Stimulated activated naive CD8-positive, alpha-beta T cell treated with anti-CD3 and anti-CD28 coated beads, Interleukin-15, Interleukin-2, amounts not matched to agents 100 ng/mL and 50 ng/mL, for 24 hours (primary cell): Measurements from ENCODE around the gene DBN1.
"Not testable (repeated sequence)": the region's sequence is repeated elsewhere in the genome, so short reads cannot be mapped to it uniquely, and the experiment has no call there.

ENCODE experiments used
- H3K27ac Mint-ChIP-seq: one replicate; pipeline ENCODE4 v1.8.0; 2021; ENCODE audit warnings: mild to moderate bottlenecking, mixed read lengths
- H3K27me3 Mint-ChIP-seq: one replicate; pipeline ENCODE4 v1.8.0; 2021; ENCODE audit warnings: mixed read lengths
- H3K36me3 Mint-ChIP-seq: one replicate; pipeline ENCODE4 v1.8.0; 2021; ENCODE audit warnings: low read depth, mixed read lengths
- H3K4me1 Mint-ChIP-seq: one replicate; pipeline ENCODE4 v1.8.0; 2021; ENCODE audit warnings: low read depth, mixed read lengths
- H3K4me3 Mint-ChIP-seq: one replicate; pipeline ENCODE4 v1.8.0; 2021; ENCODE audit warnings: mild to moderate bottlenecking, mixed read lengths
- H3K9me3 Mint-ChIP-seq: one replicate; pipeline ENCODE4 v1.8.0; 2021; ENCODE audit warnings: mixed read lengths

DBN1 gene

DNA sequence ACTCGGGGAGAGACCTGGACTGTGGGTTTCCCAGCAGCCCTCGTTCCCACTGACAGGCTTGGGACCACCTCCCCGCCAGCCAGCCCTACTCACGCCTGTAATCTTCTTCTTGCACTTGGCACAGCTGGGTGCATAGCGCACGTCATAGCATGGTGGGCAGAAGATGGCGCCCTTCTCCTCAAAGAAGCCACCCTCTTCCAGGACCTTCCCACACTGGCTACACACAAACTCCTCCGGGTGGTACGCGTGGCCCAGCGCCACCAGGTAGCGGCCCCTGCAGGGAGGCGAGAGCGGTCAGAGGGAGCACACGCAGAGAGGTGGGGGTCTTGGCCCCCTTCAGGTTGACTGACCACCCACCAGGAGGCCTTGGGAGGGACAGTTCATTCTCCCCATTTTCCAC, 14.5 kb upstream of the DBN1 start:
- Mint-ChIP-seq H3K4me3 (no peak overlapping the region), H3K4me1 (no peaks in the 10 kb centered on the region), H3K9me3 (no peaks in the 10 kb centered on the region), H3K27me3 (no peaks in the 10 kb centered on the region), H3K27ac (no peak overlapping the region), H3K36me3 (peaks cover 23% of the 10 kb centered on the region)

DNA sequence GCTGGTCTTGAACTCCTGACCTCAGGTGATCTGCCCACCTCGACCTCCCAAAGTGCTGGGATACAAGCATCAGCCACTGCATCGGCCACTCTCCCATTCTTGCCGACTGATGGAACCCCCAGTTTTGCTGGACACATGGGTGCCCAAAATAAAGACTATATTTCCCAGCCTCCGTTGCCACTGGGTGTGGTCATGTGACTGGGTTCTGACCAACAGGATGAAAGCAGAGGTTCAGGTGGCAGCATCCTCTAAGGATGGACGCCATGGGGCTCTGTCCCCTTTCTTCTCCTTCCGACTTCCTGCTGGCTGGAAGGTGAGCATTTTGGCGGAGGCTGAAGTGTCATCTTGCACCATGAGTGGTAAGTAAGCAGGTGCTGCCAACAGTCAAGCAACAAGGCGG, 13.7 kb upstream of the DBN1 start:
- Mint-ChIP-seq H3K9me3 (no peaks in the 10 kb centered on the region), H3K4me3 (no peak overlapping the region), H3K27me3 (no peaks in the 10 kb centered on the region), H3K36me3 (peaks cover 18% of the 10 kb centered on the region), H3K4me1 (no peaks in the 10 kb centered on the region), H3K27ac (no peak overlapping the region)

DNA sequence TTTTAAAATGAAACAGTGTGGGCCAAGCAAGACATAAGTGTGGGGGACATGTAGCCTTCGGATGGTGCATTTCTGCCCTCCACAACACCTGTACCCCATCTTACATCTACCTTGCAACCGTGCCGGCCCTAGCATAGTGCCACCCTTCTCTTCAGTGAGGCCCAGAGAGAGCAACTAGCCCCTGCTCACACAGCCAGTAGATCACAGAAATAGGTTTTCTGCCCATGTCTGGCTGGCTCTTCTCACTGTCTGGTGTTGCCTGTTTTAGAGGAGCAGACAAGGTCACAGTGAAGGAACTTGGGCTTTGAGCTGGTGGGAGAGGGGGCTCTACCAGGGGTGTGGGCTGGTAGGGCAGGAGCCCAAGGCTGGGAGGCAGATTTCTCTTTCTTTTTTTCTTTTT, 12.8 kb upstream of the DBN1 start:
- Mint-ChIP-seq H3K4me1 (no peaks in the 10 kb centered on the region), H3K27me3 (no peaks in the 10 kb centered on the region), H3K27ac (no peak overlapping the region), H3K36me3 (peaks cover 16% of the 10 kb centered on the region), H3K9me3 (no peaks in the 10 kb centered on the region), H3K4me3 (no peak overlapping the region)

DNA sequence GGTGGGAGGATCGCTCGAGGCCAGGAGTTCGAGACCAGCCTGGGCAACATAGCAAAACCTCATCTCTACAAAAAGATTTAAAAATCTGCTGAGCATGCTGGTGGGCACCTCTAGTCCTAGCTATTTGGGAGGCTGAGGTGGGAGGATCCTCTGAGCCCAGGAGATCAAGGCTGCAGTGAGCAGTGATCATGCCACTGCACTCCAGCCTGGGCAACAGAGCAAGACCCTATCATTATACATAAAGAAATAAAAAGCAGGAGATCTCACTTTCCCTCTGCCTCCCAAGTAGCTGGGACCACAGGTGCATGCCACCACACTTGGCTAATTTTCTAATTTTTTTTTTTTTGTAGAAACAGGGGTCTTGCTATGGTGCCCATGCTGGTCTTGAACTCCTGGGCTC, 12.3 kb upstream of the DBN1 start:
- peaks cover 14% of the 10 kb centered on the region for H3K36me3 Mint-ChIP-seq
- H3K27me3 Mint-ChIP-seq, H3K27ac Mint-ChIP-seq, H3K9me3 Mint-ChIP-seq, H3K4me3 Mint-ChIP-seq, H3K4me1 Mint-ChIP-seq: not testable (repeated sequence)

DNA sequence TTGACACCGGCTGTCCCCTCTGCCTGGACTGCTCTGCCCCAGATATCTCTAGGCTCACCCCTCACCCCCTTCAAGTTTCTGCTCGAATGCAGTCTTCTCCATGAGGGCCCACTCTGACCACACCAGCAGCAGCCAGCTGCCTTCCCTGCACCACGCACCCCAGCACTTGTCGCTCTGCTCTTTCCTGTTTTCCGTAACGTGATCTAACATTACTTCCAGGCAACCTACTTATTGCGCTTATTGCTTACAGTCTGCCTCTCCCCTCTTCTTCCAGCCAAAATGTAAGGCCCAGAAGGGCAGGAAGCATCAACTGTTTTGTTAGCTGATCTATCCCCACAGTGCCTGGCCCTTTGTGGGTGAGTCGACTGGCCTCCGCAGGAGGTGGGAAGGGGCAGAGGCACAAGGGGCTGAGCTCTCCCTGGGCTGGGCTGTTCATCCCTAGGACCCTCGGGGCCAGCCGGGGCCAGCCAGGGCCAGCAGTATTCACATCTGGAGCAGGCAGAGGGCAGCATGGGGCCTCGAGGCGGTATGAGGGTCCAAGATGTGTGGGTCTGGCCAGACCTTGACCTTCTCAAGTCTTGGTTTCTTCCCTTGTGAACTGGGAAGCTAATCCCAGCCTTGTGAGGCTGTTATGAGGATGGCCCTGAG, 11.6 kb upstream of the DBN1 start:
- Mint-ChIP-seq H3K4me3 (no peak overlapping the region), H3K36me3 (peaks cover 12% of the 10 kb centered on the region), H3K27ac (no peak overlapping the region), H3K9me3 (no peaks in the 10 kb centered on the region), H3K27me3 (no peaks in the 10 kb centered on the region), H3K4me1 (peaks cover 3% of the 10 kb centered on the region)

DNA sequence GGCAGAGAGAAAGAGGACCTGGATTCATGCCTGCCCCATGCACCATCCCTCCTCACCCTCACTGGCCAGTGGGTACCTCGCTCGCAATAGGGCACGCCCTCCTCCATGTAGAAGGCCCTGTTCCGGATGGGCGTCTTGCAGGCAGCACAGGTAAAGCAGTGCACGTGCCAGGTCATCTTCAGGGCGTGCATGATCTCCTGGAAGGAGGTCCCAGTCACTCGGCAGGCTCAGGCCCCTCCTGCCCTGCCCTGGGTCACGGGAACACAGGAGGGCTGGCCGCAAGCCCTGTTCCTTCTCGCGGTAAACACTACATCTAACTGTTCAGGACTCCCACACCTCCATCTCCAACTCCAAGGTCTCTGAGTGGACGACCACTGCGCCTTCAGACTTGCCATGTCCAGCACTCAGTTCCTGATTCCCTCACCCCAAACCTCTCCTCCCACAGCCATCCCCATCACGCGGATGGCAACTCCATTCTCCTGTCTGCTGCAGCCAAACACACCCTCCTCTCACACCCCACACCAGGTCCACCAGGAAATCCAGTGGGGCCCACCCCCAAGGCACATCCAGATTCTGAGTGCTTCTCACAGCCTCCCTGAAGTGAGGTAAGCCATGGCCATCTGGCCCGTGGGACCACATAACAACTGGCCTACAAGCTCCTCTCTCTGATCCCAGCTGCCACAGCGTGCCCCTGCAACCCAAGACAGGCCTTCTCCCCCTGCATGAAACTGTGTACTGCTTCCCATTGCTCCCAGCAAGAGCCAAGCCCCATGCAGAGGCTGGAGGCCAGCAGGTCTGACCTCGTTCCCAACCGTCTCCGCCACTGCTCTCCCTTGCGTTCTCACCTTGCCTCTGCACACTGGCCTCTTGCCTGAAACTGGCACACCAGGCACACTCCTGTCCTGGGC, 10.8 kb upstream of the DBN1 start:
- no peak overlapping the region for H3K27ac Mint-ChIP-seq
- H3K4me1 Mint-ChIP-seq = peaks cover 11% of the 10 kb centered on the region
- H3K27me3 Mint-ChIP-seq = no peaks in the 10 kb centered on the region
- peaks cover 10% of the 10 kb centered on the region for H3K36me3 Mint-ChIP-seq
- no peaks in the 10 kb centered on the region for H3K9me3 Mint-ChIP-seq
- H3K4me3 Mint-ChIP-seq = no peak overlapping the region

DNA sequence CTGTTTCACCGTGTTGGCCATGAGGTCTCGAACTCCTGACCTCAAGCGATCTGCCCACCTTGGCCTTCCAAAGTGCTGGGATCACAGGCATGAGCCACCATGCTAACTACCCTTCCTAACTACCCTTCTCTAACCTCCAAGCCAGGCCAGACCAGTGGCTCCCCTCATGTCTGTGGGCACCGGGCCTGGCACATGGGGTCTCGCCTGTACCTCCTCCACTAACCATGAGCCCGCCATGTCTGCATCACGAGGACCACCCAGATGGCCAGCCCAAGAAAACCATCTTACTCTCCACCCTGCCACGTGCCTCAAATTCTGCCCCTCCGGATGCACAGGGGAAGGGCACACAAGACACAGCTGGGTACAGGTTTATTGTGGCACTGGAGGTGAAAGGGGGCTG, 9.6 kb upstream of the DBN1 start:
- peaks cover 10% of the 10 kb centered on the region for H3K36me3 Mint-ChIP-seq
- H3K9me3 Mint-ChIP-seq = no peaks in the 10 kb centered on the region
- H3K4me1 Mint-ChIP-seq = peaks cover 23% of the 10 kb centered on the region
- no peak overlapping the region for H3K27ac Mint-ChIP-seq
- H3K4me3 Mint-ChIP-seq = no peak overlapping the region
- H3K27me3 Mint-ChIP-seq = no peaks in the 10 kb centered on the region

DNA sequence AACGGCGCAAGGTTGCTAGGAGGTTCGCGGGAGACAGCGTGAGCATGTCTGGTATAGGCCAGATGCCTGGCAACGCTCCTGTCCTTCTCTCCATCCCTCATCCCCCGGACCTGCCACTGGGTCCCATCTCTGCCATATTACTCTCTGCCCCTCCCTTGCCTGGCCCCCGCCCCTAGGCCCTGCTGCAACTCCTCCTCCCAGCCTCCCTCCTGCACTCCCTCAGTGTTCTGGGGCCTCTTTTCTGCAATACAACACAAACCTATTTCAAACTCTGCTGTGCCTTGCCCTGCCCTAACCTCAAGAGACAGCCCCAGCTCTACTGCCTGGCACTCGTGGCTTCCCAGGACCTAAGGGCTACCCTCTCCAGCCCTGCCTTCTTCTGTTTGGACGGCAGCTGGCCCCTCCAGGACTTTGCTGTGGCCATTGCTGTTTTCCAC, 8.9 kb upstream of the DBN1 start:
- no peaks in the 10 kb centered on the region for H3K9me3 Mint-ChIP-seq
- no peaks in the 10 kb centered on the region for H3K27me3 Mint-ChIP-seq
- peaks cover 29% of the 10 kb centered on the region for H3K4me1 Mint-ChIP-seq
- H3K27ac Mint-ChIP-seq = no peak overlapping the region
- peaks cover 8% of the 10 kb centered on the region for H3K36me3 Mint-ChIP-seq
- no peak overlapping the region for H3K4me3 Mint-ChIP-seq

DNA sequence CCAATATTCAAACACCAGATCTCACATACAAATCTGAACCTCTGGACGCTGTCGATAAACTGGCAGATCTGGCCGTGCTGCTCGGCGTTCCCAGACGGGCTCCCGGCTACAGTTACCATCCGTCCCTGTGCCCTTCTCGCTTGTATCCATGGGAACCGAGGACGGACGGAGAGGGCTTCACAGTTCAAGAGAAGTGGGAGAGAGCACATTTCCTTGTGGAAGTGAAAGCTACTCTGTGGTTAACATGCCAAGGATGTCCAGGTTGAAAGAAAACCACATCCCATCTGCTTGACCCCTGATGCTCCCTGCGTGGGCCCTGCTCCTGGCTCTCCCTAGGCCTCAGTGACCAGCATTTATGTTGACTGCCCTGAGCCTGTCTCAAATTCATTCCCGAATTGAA, 6.3 kb upstream of the DBN1 start:
- H3K4me1 Mint-ChIP-seq = peaks cover 48% of the 10 kb centered on the region
- H3K36me3 Mint-ChIP-seq = no peaks in the 10 kb centered on the region
- no peak overlapping the region for H3K4me3 Mint-ChIP-seq
- no peaks in the 10 kb centered on the region for H3K27me3 Mint-ChIP-seq
- no peaks in the 10 kb centered on the region for H3K9me3 Mint-ChIP-seq
- H3K27ac Mint-ChIP-seq = peak overlapping the region; percentile 98

DNA sequence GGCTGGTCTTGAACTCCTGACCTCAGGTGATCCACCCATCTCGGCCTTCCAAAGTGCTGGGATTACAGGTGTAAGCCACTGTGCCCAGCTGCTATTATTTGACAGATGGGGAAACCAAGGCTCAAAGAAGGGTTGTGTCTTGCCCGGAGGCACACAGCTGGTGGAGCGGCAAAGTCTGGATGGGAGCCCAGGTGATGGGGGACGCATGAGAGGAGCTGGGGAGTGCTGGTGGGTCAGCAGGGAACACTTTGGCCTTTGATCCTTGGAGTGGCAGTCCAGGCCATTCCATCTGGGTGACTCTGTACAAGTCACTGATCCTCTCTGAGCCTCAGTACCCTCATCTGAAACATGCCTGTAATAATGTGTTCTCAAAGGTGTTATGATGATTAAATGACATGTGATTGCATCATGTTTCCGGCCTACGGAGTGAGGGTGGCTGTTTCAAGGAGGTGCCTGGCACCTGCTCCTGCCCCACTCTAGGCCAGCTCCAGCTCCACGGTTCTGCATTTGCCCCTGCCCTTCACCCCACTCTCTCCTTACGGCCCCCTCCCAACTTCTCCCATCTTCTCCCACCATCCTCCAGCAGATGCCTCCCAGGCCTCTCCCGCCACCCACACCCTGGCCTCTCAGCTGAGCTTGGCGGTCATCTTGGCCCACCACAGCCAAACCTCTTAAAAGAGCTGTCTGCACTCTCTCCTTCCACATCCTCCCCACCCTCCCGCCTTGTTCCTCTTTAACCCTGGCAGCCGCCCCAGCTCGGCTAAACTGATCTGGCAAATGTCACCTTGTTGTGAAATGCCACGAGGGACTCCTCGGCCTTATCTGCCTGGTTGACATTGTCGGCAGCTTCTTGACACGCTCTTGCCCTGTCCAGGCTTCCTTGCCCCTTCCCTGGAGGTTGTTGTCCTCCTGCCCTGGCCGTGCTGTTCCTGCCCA, 5.5 kb upstream of the DBN1 start:
- peak overlapping the region; percentile 52 for H3K4me3 Mint-ChIP-seq
- H3K27me3 Mint-ChIP-seq = no peaks in the 10 kb centered on the region
- peaks cover 56% of the 10 kb centered on the region for H3K4me1 Mint-ChIP-seq
- no peaks in the 10 kb centered on the region for H3K36me3 Mint-ChIP-seq
- H3K27ac Mint-ChIP-seq = peak overlapping the region; percentile 98
- no peaks in the 10 kb centered on the region for H3K9me3 Mint-ChIP-seq

DNA sequence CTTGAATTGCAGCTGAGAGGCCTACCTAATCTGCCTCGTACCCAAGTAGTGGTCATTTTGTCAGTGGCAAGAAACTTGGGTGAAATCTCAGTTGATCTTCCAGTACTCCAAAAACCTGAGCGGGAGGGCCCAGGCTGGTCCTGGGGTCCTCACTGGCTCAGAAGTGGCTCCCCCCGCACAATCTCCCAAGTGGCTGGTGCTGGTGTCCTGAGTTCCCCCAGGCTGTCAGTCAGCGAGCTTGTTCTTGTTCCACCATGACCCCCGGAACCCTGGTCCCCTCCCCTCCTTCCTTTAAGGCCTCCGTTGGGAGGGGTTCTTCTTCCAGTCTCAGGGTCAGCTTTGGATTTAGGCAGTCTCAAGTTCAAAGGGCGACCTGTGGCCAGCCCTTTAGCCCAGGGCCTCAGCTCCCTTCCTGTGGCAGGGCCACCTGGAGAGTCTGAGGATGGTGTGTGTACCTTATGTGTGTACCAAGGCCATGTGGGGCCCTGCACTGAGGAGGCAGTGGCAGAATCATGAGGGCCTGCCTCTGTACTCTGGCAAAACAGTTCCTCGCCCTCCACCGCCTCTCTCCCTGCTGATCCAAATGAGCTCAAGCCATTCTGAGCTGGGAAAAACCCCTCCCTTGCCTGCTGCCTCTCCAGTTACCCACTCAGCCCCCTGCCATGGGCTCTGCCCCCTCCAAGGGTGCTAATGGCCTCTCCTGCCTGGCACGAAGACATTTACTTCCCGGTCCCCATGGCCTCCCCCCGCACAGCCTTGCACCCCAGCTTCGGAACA, 4.5 kb upstream of the DBN1 start:
- H3K27me3 Mint-ChIP-seq = no peaks in the 10 kb centered on the region
- no peaks in the 10 kb centered on the region for H3K36me3 Mint-ChIP-seq
- peaks cover 59% of the 10 kb centered on the region for H3K4me1 Mint-ChIP-seq
- peak overlapping the region; percentile 98 for H3K27ac Mint-ChIP-seq
- H3K4me3 Mint-ChIP-seq = no peak overlapping the region
- no peaks in the 10 kb centered on the region for H3K9me3 Mint-ChIP-seq

DNA sequence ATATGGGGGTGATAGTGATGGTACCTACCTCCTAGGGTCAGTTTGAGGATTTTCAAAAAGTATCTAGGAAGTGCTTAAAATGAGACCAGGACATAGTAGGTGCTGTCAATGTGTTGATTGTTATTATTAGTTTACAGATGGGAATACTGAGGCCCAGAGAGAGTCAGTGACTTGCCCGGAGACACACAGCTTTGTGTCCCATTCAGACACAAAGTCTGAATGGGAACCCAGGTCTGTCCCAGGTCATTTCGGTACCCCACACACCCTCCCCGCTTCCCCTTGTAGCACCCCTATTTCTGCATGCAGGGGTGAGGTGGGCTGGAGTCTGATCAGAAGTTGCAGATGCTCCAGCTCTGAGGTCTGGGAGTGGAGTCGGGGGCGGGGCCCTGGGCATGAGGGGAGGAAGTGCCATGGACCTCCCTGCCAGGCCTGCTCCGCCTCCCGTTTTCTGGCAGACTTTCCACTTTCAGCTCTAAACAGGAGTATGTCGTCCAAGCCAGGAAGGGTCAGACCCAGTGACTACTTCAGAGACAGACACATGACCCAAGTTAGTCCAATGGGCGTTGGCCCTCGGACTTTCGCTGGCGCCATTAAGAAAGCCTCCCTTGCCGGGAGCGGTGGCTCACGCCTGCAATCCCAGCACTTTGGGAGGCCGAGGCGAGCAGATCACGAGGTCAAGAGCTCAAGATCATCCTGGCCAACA, 3.2 kb upstream of the DBN1 start:
- Mint-ChIP-seq H3K27me3 (no peaks in the 10 kb centered on the region), H3K4me1 (peaks cover 63% of the 10 kb centered on the region), H3K27ac (peak overlapping the region; percentile 78), H3K4me3 (peak overlapping the region; percentile 30), H3K9me3 (no peaks in the 10 kb centered on the region), H3K36me3 (no peaks in the 10 kb centered on the region)

DNA sequence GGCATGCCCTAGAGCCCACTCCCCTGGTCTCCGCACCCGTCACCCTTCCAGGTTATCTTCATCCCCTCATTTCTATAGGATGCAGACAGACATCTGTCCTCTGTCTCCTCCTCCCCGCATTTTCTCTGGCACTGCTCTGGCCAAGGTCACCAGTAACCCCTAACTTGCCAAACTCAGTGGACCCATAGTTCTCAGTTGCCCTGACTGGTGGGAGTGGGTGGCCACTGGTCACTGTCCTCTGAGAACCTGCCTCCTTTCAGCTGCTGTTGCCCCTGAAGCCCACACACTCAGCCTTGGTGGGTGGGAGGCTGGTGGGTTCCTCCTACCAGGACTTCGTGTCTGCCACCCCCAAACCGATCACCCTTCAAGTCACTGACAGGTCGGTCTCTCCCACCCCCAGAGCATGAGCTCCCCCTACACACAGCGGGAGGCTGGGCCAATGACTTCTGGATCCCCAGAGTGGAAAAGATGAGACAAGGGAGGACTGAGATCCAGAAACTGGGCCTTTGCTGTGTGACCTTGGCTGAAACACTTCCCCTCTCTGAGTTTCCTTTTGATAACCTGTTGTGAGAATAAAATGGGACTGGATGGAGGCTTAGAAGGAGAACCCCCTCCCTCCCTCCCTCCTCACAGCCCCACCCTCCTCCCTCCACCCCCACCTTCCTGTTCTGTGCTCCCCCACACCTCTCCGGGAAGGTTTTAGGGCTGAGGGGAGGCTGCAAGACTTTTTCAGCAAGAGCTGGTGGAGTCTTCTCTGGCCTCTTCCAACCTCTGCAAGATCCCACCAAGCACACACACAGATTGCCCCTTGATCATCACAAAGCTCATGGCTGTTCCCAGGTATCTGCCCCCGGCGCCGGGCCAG, 2.4 kb upstream of the DBN1 start:
- Mint-ChIP-seq H3K4me1 (peaks cover 72% of the 10 kb centered on the region), H3K27me3 (no peaks in the 10 kb centered on the region), H3K4me3 (peak overlapping the region; percentile 30), H3K36me3 (no peaks in the 10 kb centered on the region), H3K27ac (peak overlapping the region; percentile 78), H3K9me3 (no peaks in the 10 kb centered on the region)
